Keratinocyte (primary cell): Measurements from ENCODE around the gene MTCL1. TPM values are rescaled to one million over a fixed set of nuclear protein-coding genes. Genes with fewer than 3 reads are reported as not detected.

Experiments used
- DNase-seq: peaks from one replicate; pipeline ENCODE4 v3.0.0-alpha.2; 2011; ENCODE audit warnings: low read depth, missing footprints, low spot score
- FAIRE-seq: peaks from 2 replicates; lab custom pipeline; 2011; peaks lifted over from hg19 to GRCh38; lab: Jason Lieb, UNC
- H2AFZ ChIP-seq: 2 replicates; pipeline ENCODE4 v1.6.0; 2012; ENCODE audit warnings: low read length, control low read depth, inconsistent platforms; ENCODE audit not compliant: control insufficient read depth
- H3K27ac ChIP-seq: 2 replicates; pipeline ENCODE4 v1.5.1; 2011; ENCODE audit warnings: low read length; ENCODE audit not compliant: control insufficient read depth, insufficient read depth
- H3K27me3 ChIP-seq: 3 replicates; pipeline ENCODE4 v1.6.0; 2011; ENCODE audit warnings: low read length; ENCODE audit not compliant: control insufficient read depth, insufficient read depth; ENCODE audit errors: extremely low read depth
- H3K36me3 ChIP-seq, 2 experiments: 2 replicates in 1 of 2; 3 replicates in 1 of 2; pipeline ENCODE4 v1.5.1; 2011; ENCODE audit warnings: low read length in 2 of 2, mild to moderate bottlenecking in 1 of 2; ENCODE audit not compliant: control insufficient read depth in 2 of 2, insufficient read depth in 2 of 2; ENCODE audit errors: extremely low read depth in 1 of 2
- H3K4me1 ChIP-seq: 3 replicates; pipeline ENCODE4 v1.5.1; 2011; ENCODE audit warnings: low read length; ENCODE audit not compliant: control insufficient read depth, insufficient read depth; ENCODE audit errors: extremely low read depth
- H3K4me2 ChIP-seq: 3 replicates; pipeline ENCODE4 v1.6.0; 2011; ENCODE audit warnings: low read depth, low read length; ENCODE audit not compliant: control insufficient read depth, insufficient read depth; ENCODE audit errors: extremely low read depth
- H3K4me3 ChIP-seq, 3 experiments: fragments of 200-600 bp in 1 of 3; sonication (generic) in 1 of 3; 2 replicates in 2 of 3; 3 replicates in 1 of 3; pipeline ENCODE4 v1.5.1; 2011 to 2016; ENCODE audit warnings: low read length in 3 of 3, mild to moderate bottlenecking in 3 of 3, control low read depth in 2 of 3, inconsistent platforms in 1 of 3, low read depth in 1 of 3, mixed read lengths in 1 of 3, mixed run types in 1 of 3, moderate library complexity in 1 of 3; ENCODE audit not compliant: control insufficient read depth in 2 of 3, insufficient read depth in 2 of 3; ENCODE audit errors: extremely low read depth in 1 of 3
- H3K79me2 ChIP-seq: 2 replicates; pipeline ENCODE4 v1.6.0; 2012; ENCODE audit warnings: low read length; ENCODE audit not compliant: control insufficient read depth, insufficient read depth
- H3K9ac ChIP-seq: 3 replicates; pipeline ENCODE4 v1.6.0; 2011; ENCODE audit warnings: low read length; ENCODE audit not compliant: control insufficient read depth, insufficient read depth; ENCODE audit errors: extremely low read depth
- H3K9me1 ChIP-seq: 3 replicates; pipeline ENCODE4 v1.6.0; 2011; ENCODE audit warnings: low read length; ENCODE audit not compliant: control insufficient read depth, insufficient read depth; ENCODE audit errors: extremely low read depth
- H3K9me3 ChIP-seq: 2 replicates; pipeline ENCODE4 v1.5.1; 2012; ENCODE audit warnings: low read depth, low read length; ENCODE audit not compliant: control insufficient read depth
- H4K20me1 ChIP-seq: 3 replicates; pipeline ENCODE4 v1.6.0; 2011; ENCODE audit warnings: low read length; ENCODE audit not compliant: control insufficient read depth, insufficient read depth; ENCODE audit errors: extremely low read depth
- EZH2 ChIP-seq: IDR thresholded peaks from one replicate; pipeline ENCODE4 v1.6.1; 2012; ENCODE audit warnings: inconsistent platforms, mild to moderate bottlenecking, low read length, moderate library complexity
- dilution Hi-C: fragments of 300-500 bp; cut with MboI; formaldehyde crosslinking; loops from one replicate; pipeline ENCODE4 v1.7.0; 2020; ENCODE audit warnings: low sequenced_read_pairs; ENCODE audit not compliant: extremely low pct_ligation_motif_present
- polyA plus RNA-seq, 5 experiments: library from polyadenylated mRNA; depleted of rRNA in 3 of 5; stranded (reverse) in 3 of 5; stranded (forward) in 1 of 5; unstranded in 1 of 5; fragments of >200 nt; gene quantifications; 1 replicate in 1 of 5; 2 replicates in 3 of 5; 3 replicates in 1 of 5; pipeline versions ENCODE4 v1.2.1 to v1.2.3, GENCODE V29; 2011 to 2012; ENCODE audit warnings: missing spikeins in 2 of 5, low read depth in 1 of 5, low replicate concordance in 1 of 5
- TF ChIP-seq, protein P1 (sequence below), 3 experiments: IDR thresholded peaks in 1 of 3; conservative IDR thresholded peaks in 1 of 3; optimal IDR thresholded peaks in 1 of 3; 2 replicates in 2 of 3; 3 replicates in 1 of 3; pipeline versions ENCODE3 to v1.5.1; 2011; ENCODE audit warnings: low read length in 3 of 3, mild to moderate bottlenecking in 3 of 3, moderate library complexity in 2 of 3, control low read depth in 1 of 3, inconsistent platforms in 1 of 3; ENCODE audit not compliant: insufficient read depth in 2 of 3; ENCODE audit errors: extremely low read depth in 1 of 3

The MTCL1 gene
- polyA plus RNA-seq, 1 donor (not counting 4 experiments of a cell fraction or from before 2014, with no cell fraction given), result 15.4 TPM

DNA sequence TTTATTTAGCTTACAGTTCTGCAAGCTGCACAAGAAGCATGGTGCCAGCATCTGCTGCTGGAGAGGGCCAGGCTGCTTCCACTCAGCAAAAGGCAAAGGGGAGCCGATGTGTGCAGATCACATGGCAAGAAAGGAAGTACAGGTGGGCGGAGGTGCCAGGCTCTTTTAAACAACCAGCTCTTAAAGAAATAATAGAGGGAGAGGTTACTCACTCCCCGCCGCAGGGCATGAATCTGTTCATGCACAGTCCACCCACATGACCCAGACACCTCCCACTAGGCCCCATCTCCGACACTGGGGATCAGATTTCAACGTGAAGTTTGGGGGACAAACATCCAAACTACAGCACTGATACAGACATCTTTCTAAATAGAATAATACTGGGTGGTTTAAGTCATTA, 105.8 kb downstream of the MTCL1 start:
- FAIRE-seq, result no peak
- H3K9ac ChIP-seq, result no peak overlapping the region
- dilution Hi-C loops, result no loop called here
- H3K9me3 ChIP-seq, result no peaks in the 10 kb centered on the region
- no peak for TF ChIP-seq EZH2
- TF ChIP-seq, protein P1, sequence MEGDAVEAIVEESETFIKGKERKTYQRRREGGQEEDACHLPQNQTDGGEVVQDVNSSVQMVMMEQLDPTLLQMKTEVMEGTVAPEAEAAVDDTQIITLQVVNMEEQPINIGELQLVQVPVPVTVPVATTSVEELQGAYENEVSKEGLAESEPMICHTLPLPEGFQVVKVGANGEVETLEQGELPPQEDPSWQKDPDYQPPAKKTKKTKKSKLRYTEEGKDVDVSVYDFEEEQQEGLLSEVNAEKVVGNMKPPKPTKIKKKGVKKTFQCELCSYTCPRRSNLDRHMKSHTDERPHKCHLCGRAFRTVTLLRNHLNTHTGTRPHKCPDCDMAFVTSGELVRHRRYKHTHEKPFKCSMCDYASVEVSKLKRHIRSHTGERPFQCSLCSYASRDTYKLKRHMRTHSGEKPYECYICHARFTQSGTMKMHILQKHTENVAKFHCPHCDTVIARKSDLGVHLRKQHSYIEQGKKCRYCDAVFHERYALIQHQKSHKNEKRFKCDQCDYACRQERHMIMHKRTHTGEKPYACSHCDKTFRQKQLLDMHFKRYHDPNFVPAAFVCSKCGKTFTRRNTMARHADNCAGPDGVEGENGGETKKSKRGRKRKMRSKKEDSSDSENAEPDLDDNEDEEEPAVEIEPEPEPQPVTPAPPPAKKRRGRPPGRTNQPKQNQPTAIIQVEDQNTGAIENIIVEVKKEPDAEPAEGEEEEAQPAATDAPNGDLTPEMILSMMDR (optimal IDR thresholded peaks at IDR 0.05 in 1 of 3, IDR thresholded peaks at IDR 0.05 in 1 of 3, conservative IDR thresholded peaks at IDR 0.05 in 1 of 3; ENCODE audit: extremely low read depth in 1 of 3, insufficient read depth in 2 of 3, low read length in 3 of 3), result no peak
- H3K79me2 ChIP-seq, result no peaks in the 10 kb centered on the region
- H4K20me1 ChIP-seq, result no peaks in the 10 kb centered on the region
- H3K27ac ChIP-seq, result no peak overlapping the region
- H3K36me3 ChIP-seq, result peaks cover 18 to 37% of the 10 kb centered on the region in 2 experiments
- no peak overlapping the region for H3K4me3 ChIP-seq
- H2AFZ ChIP-seq, result no peak overlapping the region
- no peaks in the 10 kb centered on the region for H3K4me1 ChIP-seq
- no peak for DNase-seq
- no peaks in the 10 kb centered on the region for H3K9me1 ChIP-seq
- no peaks in the 10 kb centered on the region for H3K27me3 ChIP-seq
- H3K4me2 ChIP-seq, result no peak overlapping the region

DNA sequence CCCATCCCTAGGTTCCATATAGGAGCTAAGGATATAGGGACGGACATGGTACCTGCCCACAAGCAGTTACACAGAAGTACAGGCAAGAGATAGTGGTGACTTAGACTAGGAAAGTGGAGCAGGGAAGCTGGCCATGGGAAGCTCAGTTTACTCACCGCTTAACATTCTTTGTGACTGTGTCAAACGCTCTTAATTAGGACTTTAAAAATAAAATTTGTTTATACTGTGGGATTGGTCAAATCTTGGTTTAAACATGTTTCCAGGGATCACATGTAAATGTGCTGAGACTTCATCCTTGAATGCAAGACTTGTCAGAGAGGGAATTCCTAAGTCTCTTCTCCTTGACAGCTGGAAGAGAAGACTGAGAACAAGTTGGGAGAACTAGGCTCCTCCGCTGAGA, 107.3 kb downstream of the MTCL1 start:
- Histone ChIP-seq H4K20me1 (no peaks in the 10 kb centered on the region), H3K4me2 (no peak overlapping the region), H3K4me3 (no peak overlapping the region), H3K9me1 (no peaks in the 10 kb centered on the region), H3K9ac (no peak overlapping the region), H3K27me3 (no peaks in the 10 kb centered on the region), H3K9me3 (no peaks in the 10 kb centered on the region), H3K4me1 (no peaks in the 10 kb centered on the region), H3K27ac (no peak overlapping the region), H3K79me2 (no peaks in the 10 kb centered on the region), H3K36me3 (peaks cover 14 to 44% of the 10 kb centered on the region in 2 experiments), H2AFZ (no peak overlapping the region)
- FAIRE-seq (no peak), DNase-seq (no peak)
- dilution Hi-C loops, result no loop called here
- TF ChIP-seq EZH2, result no peak
- TF ChIP-seq, protein P1 (optimal IDR thresholded peaks at IDR 0.05 in 1 of 3, IDR thresholded peaks at IDR 0.05 in 1 of 3, conservative IDR thresholded peaks at IDR 0.05 in 1 of 3; ENCODE audit: extremely low read depth in 1 of 3, insufficient read depth in 2 of 3, low read length in 3 of 3), result no peak
